HUES6 (cell line): ENCODE measurements around the gene SALL3.

Experiments used
- H3K27ac ChIP-seq: 2 replicates; pipeline ENCODE4 v1.7.0; 2013; ENCODE audit warnings: low read depth, mild to moderate bottlenecking, low read length, inconsistent platforms
- H3K27me3 ChIP-seq: 2 replicates; pipeline ENCODE4 v1.6.1; 2013; ENCODE audit warnings: low read length; ENCODE audit not compliant: control insufficient read depth, insufficient read depth
- H3K36me3 ChIP-seq: 2 replicates; pipeline ENCODE4 v1.6.1; 2013; ENCODE audit warnings: low read length; ENCODE audit not compliant: control insufficient read depth, insufficient read depth
- H3K4me1 ChIP-seq: 2 replicates; pipeline ENCODE4 v1.6.1; 2013; ENCODE audit warnings: low read length; ENCODE audit not compliant: control insufficient read depth, insufficient read depth
- H3K4me3 ChIP-seq: 2 replicates; pipeline ENCODE4 v1.5.1; 2013; ENCODE audit warnings: low read depth, low read length
- H3K9ac ChIP-seq: one replicate; pipeline ENCODE4 v1.6.1; 2013; ENCODE audit warnings: mild to moderate bottlenecking, low read length
- H3K9me3 ChIP-seq: 2 replicates; pipeline ENCODE4 v1.6.1; 2013; ENCODE audit warnings: low read depth, low read length; ENCODE audit not compliant: control insufficient read depth, insufficient read depth

SALL3 gene

DNA sequence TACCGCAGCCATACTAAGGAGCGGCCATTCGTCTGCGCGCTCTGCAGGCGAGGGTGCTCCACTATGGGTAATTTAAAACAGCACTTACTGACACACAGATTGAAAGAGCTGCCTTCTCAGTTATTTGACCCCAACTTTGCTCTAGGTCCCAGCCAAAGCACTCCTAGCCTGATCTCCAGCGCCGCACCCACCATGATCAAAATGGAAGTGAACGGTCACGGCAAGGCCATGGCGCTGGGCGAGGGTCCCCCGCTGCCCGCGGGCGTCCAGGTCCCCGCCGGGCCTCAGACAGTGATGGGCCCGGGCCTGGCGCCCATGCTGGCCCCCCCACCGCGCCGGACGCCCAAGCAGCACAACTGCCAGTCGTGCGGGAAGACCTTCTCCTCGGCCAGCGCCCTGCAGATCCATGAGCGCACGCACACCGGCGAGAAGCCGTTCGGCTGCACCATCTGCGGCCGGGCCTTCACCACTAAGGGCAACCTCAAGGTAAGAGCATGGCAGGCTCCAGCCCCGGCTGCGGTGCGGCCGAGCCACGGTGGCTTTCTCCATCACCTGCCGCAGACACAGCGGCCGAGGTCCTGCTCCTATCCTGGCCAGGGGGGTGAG, 15.5 kb downstream of the SALL3 start:
- Histone ChIP-seq H3K9me3 (no peaks in the 10 kb centered on the region), H3K27ac (no peak overlapping the region), H3K4me1 (peaks cover 11% of the 10 kb centered on the region), H3K36me3 (peaks cover 74% of the 10 kb centered on the region), H3K9ac (no peak overlapping the region), H3K27me3 (no peaks in the 10 kb centered on the region), H3K4me3 (no peak overlapping the region)

DNA sequence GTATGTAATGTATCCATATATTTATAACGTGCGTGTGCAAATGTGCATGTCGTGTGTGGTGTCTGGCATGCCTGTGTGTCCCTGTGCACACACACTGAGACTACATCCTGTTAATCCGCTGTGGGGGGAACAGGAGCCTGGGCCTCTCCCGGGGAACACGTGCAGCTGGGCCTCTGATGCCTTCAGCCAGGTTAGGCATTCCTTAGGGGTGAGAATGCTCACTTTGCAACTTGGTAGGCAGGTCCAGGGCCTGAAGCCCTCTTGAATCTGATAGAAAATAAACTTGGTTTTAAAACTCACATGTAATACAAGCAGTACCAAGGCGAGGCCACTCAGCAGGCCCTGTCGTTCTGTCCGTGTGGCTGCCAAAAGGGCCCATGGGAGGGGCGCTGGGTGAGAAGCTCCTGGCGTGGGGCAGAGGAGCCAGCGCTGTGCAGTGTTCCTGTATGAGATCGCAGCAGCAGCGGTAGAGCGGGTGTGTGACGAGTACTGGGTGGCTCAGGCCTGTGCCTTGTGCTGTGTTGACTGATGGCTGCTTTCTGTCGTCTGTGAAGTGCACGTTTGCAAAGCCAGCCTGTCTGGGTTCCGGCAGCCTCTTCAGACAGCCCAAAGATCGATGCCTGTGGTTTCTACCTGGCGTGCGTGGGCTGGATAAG, 16.2 kb downstream of the SALL3 start:
- no peak overlapping the region for H3K27ac ChIP-seq
- H3K9ac ChIP-seq, result no peak overlapping the region
- H3K9me3 ChIP-seq, result no peaks in the 10 kb centered on the region
- no peaks in the 10 kb centered on the region for H3K27me3 ChIP-seq
- peaks cover 3% of the 10 kb centered on the region; the same call in 1 of the 2 replicates for H3K4me1 ChIP-seq
- H3K4me3 ChIP-seq, result no peak overlapping the region
- H3K36me3 ChIP-seq, result peaks cover 76% of the 10 kb centered on the region

DNA sequence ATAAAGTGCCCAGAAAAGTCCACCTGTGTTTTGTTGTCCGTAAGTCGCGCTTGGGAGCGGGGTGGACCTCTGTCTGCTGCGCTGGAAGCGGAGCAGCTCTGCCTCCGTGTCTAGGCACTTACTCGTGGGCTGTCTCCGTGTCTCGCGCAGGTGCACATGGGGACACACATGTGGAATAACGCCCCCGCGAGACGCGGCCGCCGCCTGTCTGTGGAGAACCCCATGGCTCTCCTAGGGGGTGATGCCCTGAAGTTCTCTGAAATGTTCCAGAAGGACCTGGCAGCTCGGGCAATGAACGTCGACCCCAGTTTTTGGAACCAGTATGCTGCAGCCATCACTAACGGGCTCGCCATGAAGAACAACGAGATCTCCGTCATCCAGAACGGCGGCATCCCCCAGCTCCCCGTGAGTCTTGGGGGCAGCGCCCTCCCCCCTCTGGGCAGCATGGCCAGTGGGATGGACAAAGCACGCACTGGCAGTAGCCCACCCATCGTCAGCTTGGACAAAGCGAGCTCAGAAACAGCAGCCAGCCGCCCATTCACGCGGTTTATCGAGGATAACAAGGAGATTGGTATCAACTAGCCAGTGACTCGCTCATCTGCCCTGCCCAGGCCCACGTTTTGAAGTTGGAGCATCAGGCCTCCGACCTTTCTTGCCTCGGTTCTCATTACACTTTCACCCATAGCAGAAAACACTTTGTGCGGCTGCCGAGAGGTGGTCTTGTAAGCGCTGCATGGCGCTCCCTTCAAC, 17.3 kb downstream of the SALL3 start:
- Histone ChIP-seq H3K9me3 (no peaks in the 10 kb centered on the region), H3K4me3 (no peak overlapping the region), H3K4me1 (no peaks in the 10 kb centered on the region), H3K9ac (no peak overlapping the region), H3K27ac (no peak overlapping the region), H3K36me3 (peaks cover 78% of the 10 kb centered on the region), H3K27me3 (no peaks in the 10 kb centered on the region)

DNA sequence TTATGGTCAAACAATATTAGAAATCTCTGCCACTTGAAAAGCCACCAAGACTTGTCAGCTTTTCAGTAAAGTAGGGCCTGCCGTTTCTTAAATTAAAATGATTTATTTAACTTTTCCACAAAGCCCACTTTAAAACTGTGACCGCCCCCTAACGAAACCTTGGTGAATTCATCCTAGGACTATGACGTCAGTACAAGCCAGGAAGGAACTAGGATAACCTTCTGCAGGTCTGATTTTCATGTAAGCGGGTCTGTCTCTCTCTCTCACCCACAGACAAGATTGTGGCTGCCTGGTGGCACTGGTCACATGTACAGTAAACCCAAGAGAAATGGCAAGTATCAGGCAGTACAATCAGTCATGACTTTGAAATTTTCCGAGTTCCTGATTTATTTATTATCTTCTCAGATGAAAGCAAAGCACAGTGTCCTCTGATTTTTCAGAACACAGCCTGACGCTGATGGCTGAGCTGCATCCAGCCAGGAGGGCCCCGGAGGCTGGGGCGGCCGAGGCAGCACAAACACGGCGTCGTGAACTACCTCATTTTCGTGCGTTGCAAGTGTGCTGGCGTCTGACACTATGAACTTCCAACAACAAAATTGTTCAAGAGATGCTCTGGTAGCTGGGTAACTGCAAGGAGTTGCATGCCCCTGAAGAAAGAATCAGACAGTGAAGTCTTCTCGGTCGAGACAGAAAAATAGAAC, 18.9 kb downstream of the SALL3 start:
- H3K27ac ChIP-seq, result no peak overlapping the region
- H3K27me3 ChIP-seq, result no peaks in the 10 kb centered on the region
- no peaks in the 10 kb centered on the region for H3K4me1 ChIP-seq
- no peak overlapping the region for H3K4me3 ChIP-seq
- H3K36me3 ChIP-seq, result peaks cover 85% of the 10 kb centered on the region
- no peaks in the 10 kb centered on the region for H3K9me3 ChIP-seq
- H3K9ac ChIP-seq, result no peak overlapping the region

DNA sequence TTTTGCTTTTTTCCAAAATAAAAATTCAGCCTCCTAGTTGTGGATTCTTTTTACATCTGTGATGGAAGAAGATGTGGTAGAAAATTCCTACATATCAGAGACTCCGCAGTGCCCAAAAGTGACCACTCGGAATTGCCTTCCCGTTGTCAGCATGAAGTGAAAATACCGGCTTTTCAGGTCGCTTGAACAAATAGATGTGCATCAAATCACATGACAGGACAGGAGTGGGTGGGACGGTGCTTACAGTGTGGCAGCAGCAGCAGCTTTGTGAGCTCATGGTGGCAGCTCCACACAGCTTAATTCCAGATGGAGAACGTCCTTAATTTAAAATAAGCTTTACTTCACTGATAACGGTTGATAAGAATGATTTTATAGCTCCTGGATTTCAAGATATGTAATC, 20.3 kb downstream of the SALL3 start:
- H3K4me1 ChIP-seq, result no peaks in the 10 kb centered on the region
- no peak overlapping the region for H3K9ac ChIP-seq
- H3K9me3 ChIP-seq, result no peaks in the 10 kb centered on the region
- no peak overlapping the region for H3K27ac ChIP-seq
- H3K4me3 ChIP-seq, result no peak overlapping the region
- peaks cover 72% of the 10 kb centered on the region for H3K36me3 ChIP-seq
- no peaks in the 10 kb centered on the region for H3K27me3 ChIP-seq

DNA sequence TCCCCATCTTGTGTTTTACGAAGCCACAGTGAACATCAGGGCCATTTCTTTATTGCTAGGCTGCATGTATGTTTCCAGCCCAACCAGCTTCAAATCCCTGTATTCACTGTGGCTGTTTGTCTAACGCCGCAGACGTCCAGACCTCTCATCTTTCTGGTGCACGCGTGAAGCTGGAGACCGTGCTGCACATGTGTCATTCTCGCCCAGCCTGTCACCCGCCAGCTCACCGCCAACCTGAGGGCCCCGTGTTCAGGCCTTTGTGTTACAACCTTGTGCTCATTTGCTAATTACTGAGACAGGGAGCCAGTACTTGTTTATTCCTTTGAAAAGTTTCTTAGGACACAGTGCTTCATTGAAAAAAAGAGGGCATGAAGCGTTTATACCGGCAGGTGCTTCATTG, 21.4 kb downstream of the SALL3 start:
- Histone ChIP-seq H3K27ac (no peak overlapping the region), H3K9ac (no peak overlapping the region), H3K4me1 (no peaks in the 10 kb centered on the region), H3K4me3 (no peak overlapping the region), H3K9me3 (no peaks in the 10 kb centered on the region), H3K36me3 (peaks cover 62% of the 10 kb centered on the region), H3K27me3 (no peaks in the 10 kb centered on the region)

DNA sequence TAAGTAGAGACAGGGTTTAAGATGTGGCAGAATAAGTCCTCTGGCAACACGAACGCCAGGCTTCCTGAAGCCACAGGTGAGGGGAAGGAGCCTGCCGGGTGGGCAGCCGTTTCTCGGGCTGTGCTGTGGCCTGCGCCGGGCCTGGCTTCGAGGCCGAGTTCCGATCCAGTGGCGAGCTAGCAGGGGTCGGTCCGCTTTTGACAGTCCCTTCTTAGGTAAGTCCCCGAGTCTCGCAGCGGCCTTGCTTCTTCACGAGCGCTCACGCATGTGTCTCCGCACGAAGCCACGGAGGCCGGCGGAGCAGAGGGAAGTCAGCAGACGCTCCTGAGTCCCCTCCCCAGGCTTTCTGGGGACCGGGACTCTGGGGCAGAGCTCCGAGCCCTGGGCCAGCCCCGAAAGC, 26.0 kb downstream of the SALL3 start:
- Histone ChIP-seq H3K9me3 (no peaks in the 10 kb centered on the region), H3K27me3 (no peaks in the 10 kb centered on the region), H3K4me1 (no peaks in the 10 kb centered on the region), H3K27ac (no peak overlapping the region), H3K36me3 (peaks cover 21% of the 10 kb centered on the region), H3K9ac (no peak overlapping the region), H3K4me3 (no peak overlapping the region)

DNA sequence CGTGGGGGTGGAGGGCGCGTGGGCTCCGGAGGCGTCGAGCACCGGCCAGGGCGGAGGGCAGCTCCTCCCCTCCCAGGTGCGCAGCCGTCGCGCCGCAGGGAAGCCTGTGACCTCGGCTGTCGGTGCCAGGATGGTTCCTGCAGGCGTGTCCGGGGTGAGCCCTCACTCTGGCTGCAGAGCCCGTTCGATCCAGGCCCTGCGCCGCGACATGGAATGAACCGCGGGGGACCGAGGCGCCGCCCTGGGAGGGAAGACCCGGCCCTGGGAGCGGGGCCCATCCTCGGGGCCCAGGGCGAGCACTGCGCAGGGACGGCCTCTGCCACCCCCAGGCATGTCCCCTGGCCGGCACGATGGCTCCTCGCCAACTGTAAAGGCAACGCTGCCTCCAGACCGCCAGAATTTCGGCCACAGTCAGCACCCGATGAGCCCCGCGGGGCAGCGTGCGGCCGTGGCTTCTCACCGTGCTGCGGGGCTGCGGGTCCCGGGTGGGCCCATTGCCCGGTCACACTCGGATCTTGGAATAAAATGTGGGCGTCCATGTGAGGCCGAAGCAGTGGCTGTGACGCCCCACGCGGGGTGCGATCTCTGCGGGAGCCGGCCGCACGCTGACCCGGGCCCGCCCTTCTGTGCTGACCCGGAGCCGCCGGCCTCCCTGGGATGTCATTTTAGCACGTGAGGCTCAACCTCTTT, 26.6 kb downstream of the SALL3 start:
- Histone ChIP-seq H3K27ac (no peak overlapping the region), H3K4me1 (no peaks in the 10 kb centered on the region), H3K9ac (no peak overlapping the region), H3K36me3 (peaks cover 16% of the 10 kb centered on the region), H3K4me3 (no peak overlapping the region), H3K9me3 (no peaks in the 10 kb centered on the region), H3K27me3 (no peaks in the 10 kb centered on the region)

DNA sequence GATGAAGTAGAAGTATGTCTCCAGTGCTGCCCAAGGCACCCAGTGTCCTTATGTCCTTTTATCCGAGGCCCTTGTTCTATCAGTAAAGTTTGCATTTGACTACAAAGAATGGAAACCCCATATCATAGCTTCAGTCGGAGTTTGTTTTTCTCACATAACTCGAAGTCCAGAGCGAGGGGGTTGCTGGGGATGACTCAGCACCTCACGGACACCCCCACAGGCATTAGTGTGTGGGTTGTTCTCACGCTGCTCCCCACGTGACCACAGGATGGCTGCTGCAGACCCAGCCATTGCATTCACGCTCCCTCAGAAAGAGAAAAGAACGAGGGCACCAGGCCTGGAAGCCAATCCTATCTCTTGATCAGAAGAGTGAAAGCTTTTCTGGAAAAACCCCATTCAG, 27.8 kb downstream of the SALL3 start:
- Histone ChIP-seq H3K27me3 (no peaks in the 10 kb centered on the region), H3K4me1 (no peaks in the 10 kb centered on the region), H3K9ac (no peak overlapping the region), H3K27ac (no peak overlapping the region), H3K9me3 (no peaks in the 10 kb centered on the region), H3K36me3 (peaks cover 9% of the 10 kb centered on the region), H3K4me3 (no peak overlapping the region)

DNA sequence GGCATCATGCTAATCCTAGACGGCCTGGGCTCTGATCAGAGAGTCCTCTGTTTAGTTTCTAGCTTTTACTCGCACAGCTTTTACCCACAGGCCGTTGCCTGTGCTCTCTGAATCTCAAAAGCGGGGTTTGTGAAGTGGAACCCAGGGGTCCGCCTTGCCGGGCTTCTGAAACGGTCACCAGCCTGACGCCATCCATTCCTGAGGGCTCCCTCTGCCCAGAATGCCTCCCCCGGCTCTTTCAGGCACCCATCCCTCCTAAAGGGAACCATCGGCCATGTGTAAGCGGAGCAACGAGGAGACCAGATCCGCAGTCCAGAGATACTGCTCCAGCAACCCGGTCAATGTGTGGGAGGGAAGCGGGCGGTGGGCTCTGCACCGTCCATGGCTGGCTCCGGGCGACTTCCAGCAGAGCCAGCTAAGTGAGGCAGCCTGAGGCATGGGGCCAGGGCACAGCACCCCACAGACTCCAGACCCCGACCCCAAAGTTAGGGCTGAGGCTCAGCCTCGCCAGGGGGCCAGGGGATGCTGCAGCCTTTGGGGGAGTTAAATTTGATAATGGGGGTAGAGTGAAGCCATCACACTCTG, 28.8 kb downstream of the SALL3 start:
- H3K36me3 ChIP-seq, result no peaks in the 10 kb centered on the region; the same call in 1 of the 2 replicates
- no peak overlapping the region for H3K27ac ChIP-seq
- H3K27me3 ChIP-seq, result no peaks in the 10 kb centered on the region
- no peak overlapping the region for H3K9ac ChIP-seq
- no peaks in the 10 kb centered on the region for H3K4me1 ChIP-seq
- no peak overlapping the region for H3K4me3 ChIP-seq
- H3K9me3 ChIP-seq, result no peaks in the 10 kb centered on the region
